GM18505 (cell line): ENCODE measurements around the gene WNT8B.

Experiments
- ATAC-seq: cut with Tn5 transposase; IDR thresholded peaks from one replicate; pipeline ENCODE4 v1.9.1; 2021; ENCODE audit not compliant: unreplicated experiment
- POLR2A ChIP-seq: IDR thresholded peaks from 4 replicates; pipeline ENCODE4 v1.6.1; 2011; ENCODE audit warnings: borderline replicate concordance; ENCODE audit not compliant: insufficient read depth, insufficient read length; ENCODE audit errors: extremely low read depth

WNT8B gene

GRCh38 chr10:100529475-100530298 is 66.9 kb downstream of the WNT8B start, which contains the start of gene NDUFB8:
NDUFB8 (minus strand) TSS chr10:100529871; CDS start chr10:100529851, 20 bp downstream.
- peak; percentile 65 for ATAC-seq
- TF ChIP-seq POLR2A, result peak; percentile 82

- no peak for ATAC-seq
These were observed 69.0 kb downstream of the WNT8B start for GRCh38 chr10:100531761-100532160.

More at GRCh38 chr10:100531761-100532160, 69.0 kb downstream of the WNT8B start:
- TF ChIP-seq POLR2A, result no peak
